ENCODE measurements around the gene FGF12.

Gene FGF12

GRCh38 chr3:192281207-192281880 is 446.0 kb downstream of the FGF12 start:
- DNase-seq (ENCODE audit: insufficient read length, low spot score) (no peak), FAIRE-seq (no peak)

- DNase-seq (ENCODE audit: insufficient read length, low spot score), result no peak
- FAIRE-seq, result no peak
Measured at GRCh38 chr3:192279664-192280063, 447.7 kb downstream of the FGF12 start.

GRCh38 chr3:192277477-192277876 is 449.9 kb downstream of the FGF12 start:
- FAIRE-seq, result no peak
- DNase-seq (ENCODE audit: insufficient read length, low spot score), result no peak

- DNase-seq (ENCODE audit: insufficient read length, low spot score), result no peak
- FAIRE-seq, result no peak
Measured at GRCh38 chr3:192275741-192276355, 451.5 kb downstream of the FGF12 start.

- DNase-seq (ENCODE audit: insufficient read length, low spot score), result no peak
- FAIRE-seq, result no peak
Measured at GRCh38 chr3:192273697-192274010, 453.7 kb downstream of the FGF12 start.

- DNase-seq (ENCODE audit: insufficient read length, low spot score) (no peak), FAIRE-seq (no peak)
Measured at GRCh38 chr3:192273001-192273696, 454.2 kb downstream of the FGF12 start.

- DNase-seq (ENCODE audit: insufficient read length, low spot score) (no peak), FAIRE-seq (no peak)
Measured at GRCh38 chr3:192262001-192262400, 465.3 kb downstream of the FGF12 start.

GRCh38 chr3:192261135-192261534 is 466.2 kb downstream of the FGF12 start:
- FAIRE-seq (no peak), DNase-seq (ENCODE audit: insufficient read length, low spot score) (no peak)

GRCh38 chr3:192260116-192261010 is 467.0 kb downstream of the FGF12 start:
- no peak for DNase-seq (ENCODE audit: insufficient read length, low spot score)
- FAIRE-seq, result no peak

- FAIRE-seq, result no peak
- DNase-seq (ENCODE audit: insufficient read length, low spot score), result no peak
Measured at GRCh38 chr3:192259661-192260060, 467.7 kb downstream of the FGF12 start.

- no peak for FAIRE-seq
Measured at GRCh38 chr3:192258721-192259120, 468.6 kb downstream of the FGF12 start.

GRCh38 chr3:192255839-192256238 is 471.5 kb downstream of the FGF12 start:
- FAIRE-seq, result no peak
- DNase-seq (ENCODE audit: insufficient read length, low spot score), result no peak

More at GRCh38 chr3:192258721-192259120, 468.6 kb downstream of the FGF12 start:
- no peak for DNase-seq (ENCODE audit: insufficient read length, low spot score)

- no peak for FAIRE-seq
- no peak for DNase-seq (ENCODE audit: insufficient read length, low spot score)
Measured at GRCh38 chr3:192253138-192253887, 474.0 kb downstream of the FGF12 start.

GRCh38 chr3:192249516-192249915 is 477.8 kb downstream of the FGF12 start:
- no peak for DNase-seq (ENCODE audit: insufficient read length, low spot score)
- no peak for FAIRE-seq

- no peak for DNase-seq (ENCODE audit: insufficient read length, low spot score)
Measured at GRCh38 chr3:192246847-192247559, 480.3 kb downstream of the FGF12 start.

GRCh38 chr3:192244591-192244990 is 482.8 kb downstream of the FGF12 start:
- FAIRE-seq (no peak), DNase-seq (ENCODE audit: insufficient read length, low spot score) (no peak)

More at GRCh38 chr3:192246847-192247559, 480.3 kb downstream of the FGF12 start:
- no peak for FAIRE-seq

- FAIRE-seq (no peak), DNase-seq (ENCODE audit: insufficient read length, low spot score) (no peak)
Measured at GRCh38 chr3:192239956-192240355, 487.4 kb downstream of the FGF12 start.

GRCh38 chr3:192237992-192238608 is 489.2 kb downstream of the FGF12 start:
- no peak for DNase-seq (ENCODE audit: insufficient read length, low spot score)
- no peak for FAIRE-seq

GRCh38 chr3:192229866-192230265 is 497.5 kb downstream of the FGF12 start:
- DNase-seq (ENCODE audit: insufficient read length, low spot score) (no peak), FAIRE-seq (no peak)
